LHCN-M2 (cell line): Measurements from ENCODE around the gene PPP3CA. TPM values are rescaled to one million over a fixed set of nuclear protein-coding genes. Genes with fewer than 3 reads are reported as not detected.
"Not testable (repeated sequence)": the region's sequence is repeated elsewhere in the genome, so short reads cannot be mapped to it uniquely, and the experiment has no call there.

Source experiments
- DNase-seq: peaks from one replicate; pipeline ENCODE4 v3.0.0-alpha.2; 2012; ENCODE audit warnings: low read depth
- total RNA-seq: library from RNA; depleted of rRNA; stranded (reverse); fragments of >200 nt; gene quantifications from 2 replicates; pipeline ENCODE4 v1.2.3, GENCODE V29; 2014

PPP3CA gene
- total RNA-seq, 1 experiment from 2014 or later = 36.1 TPM

- DNase-seq = no peak
These were observed 200.0 kb downstream of the PPP3CA start for GRCh38 chr4:101147283-101147682.

GRCh38 chr4:101145021-101145420 lies 202.3 kb downstream of the PPP3CA start:
- DNase-seq = no peak

- DNase-seq = no peak
These were observed 205.1 kb downstream of the PPP3CA start for GRCh38 chr4:101142259-101142658.

GRCh38 chr4:101141855-101142254 lies 205.5 kb downstream of the PPP3CA start:
- DNase-seq = no peak

GRCh38 chr4:101141230-101141629 lies 206.1 kb downstream of the PPP3CA start:
- DNase-seq = no peak

DNA sequence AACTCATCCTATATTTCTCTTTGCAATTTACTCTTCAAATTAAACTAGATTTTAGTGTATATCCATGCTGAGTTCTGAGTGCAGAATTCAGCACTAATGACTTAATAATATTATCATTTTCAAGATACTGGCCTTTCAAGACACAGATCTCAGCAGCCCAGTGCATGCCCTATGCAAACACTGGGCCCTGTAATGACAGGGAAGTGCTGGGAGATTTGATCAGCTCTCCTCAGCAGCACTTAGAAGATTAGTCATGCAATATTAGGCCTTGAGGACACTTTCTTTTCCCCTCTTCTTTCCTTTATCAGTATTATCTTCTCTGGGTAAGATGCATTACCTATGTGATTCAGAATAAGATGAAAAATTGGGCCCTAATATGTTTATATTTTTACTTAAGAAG lies 207.1 kb downstream of the PPP3CA start:
- no peak for DNase-seq

DNA sequence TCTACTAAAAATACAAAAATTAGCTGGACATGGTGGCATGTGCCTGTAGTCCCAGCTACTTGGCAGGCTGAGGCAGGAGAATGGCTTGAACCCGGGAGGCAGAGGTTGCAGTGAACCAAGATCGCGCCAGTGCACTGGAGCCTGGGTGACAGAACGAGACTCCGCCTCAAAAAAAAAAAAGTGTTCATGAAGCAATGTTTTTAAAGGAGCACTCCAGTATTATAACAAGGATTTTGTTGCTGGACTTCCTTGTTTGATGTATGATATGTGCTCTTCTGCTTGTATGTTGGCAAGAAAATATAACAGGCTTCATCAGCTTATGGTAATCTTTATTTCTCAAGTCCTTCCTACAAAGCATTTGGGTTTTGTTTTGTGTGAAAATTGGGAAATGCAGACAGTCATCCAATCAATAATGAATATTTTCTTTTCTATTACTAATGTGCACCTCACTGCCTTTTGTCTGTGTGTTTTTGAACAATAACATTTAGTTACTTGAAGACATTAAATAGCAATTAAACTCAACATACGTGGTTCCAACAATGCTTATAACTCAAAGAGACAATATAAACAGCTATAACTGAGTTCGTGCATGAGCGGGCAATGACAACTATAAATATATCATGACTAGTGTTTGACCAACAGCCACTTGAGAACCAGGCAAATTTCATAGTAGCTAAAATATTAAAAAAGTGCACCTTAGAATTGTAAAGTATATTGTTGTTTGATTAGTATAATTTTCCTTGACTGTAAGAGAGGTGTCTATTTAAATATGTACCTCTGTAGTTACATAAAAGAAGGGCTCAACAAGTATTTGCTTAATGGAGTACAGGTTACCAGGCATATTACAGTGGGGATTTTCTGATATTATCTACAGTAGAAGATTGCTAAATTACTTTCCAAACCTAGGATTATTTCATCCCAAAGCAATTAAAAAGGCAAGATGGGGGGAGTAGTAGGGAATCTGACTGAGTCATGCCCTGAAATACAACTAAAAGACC lies 210.7 kb downstream of the PPP3CA start:
- DNase-seq = no peak

GRCh38 chr4:101135371-101136010 lies 211.8 kb downstream of the PPP3CA start:
- DNase-seq = no peak

- DNase-seq = not testable (repeated sequence)
These were observed 216.3 kb downstream of the PPP3CA start for GRCh38 chr4:101131058-101131457.

GRCh38 chr4:101128898-101129297 lies 218.4 kb downstream of the PPP3CA start:
- not testable (repeated sequence) for DNase-seq

DNA sequence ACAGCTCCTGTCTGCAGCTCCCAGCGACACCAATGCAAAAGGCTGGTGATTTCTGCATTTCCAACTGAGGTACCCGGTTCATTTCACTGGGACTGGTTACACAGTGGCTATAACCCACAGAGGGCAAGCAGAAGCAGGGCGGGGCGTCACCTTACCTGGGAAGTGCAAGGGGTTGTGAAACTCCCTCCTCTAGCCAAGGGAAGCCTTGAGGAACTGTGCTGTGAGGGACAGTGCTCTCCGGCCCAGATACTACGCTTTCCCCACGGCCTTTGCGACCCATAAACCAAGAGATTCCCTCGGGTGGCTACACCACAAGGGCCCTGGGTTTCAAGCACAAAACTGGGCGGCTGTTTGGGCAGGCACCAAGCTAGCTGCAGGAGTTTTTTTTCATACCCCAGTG lies 218.9 kb downstream of the PPP3CA start:
- no peak for DNase-seq

- DNase-seq = peak; percentile 50
These were observed 220.0 kb downstream of the PPP3CA start for GRCh38 chr4:101127176-101127790.

DNA sequence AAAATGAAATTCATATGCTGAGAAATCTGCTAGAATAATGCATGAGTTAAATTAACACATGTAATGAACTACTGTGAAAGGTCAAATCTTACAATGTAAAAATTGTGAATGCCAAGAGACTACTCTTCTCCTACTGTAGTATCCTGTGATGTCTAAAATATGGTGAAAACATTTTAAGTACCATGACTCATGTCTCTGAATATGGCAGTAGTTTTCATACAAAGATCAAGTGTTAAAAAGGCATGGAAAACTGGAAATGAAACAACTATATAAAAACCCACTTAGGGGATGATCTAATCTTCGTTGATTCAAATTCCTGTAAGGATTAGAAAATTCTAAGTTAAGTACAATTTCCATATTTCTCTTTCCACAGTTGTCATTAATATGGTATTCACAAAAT lies 221.3 kb downstream of the PPP3CA start:
- peak; percentile 66 for DNase-seq

GRCh38 chr4:101125045-101125942 lies 222.0 kb downstream of the PPP3CA start:
- DNase-seq = no peak

GRCh38 chr4:101123231-101123630 lies 224.1 kb downstream of the PPP3CA start:
- no peak for DNase-seq

- no peak for DNase-seq
These were observed 225.3 kb downstream of the PPP3CA start for GRCh38 chr4:101122019-101122418.

DNA sequence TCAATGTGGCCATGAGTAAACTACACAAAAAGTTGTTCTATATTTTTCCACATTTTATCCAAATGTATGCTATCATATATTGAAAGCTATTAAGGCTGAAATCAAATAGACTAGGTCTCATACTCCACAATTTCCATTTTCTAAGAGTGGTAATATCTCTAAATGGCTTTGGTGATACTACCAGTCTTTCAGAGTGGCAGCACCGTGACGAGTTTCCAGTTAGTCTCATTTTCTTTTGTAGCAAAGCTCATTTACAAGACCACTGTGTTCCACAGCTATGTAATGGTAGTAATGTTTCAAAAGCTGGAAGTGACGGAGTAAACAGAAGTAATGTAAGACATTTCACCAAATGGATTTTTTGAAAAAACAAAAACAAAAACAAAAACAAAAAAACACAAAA lies 228.2 kb downstream of the PPP3CA start:
- DNase-seq = no peak

- DNase-seq = no peak
These were observed 228.7 kb downstream of the PPP3CA start for GRCh38 chr4:101118617-101119016.

- no peak for DNase-seq
These were observed 231.4 kb downstream of the PPP3CA start for GRCh38 chr4:101115887-101116286.

DNA sequence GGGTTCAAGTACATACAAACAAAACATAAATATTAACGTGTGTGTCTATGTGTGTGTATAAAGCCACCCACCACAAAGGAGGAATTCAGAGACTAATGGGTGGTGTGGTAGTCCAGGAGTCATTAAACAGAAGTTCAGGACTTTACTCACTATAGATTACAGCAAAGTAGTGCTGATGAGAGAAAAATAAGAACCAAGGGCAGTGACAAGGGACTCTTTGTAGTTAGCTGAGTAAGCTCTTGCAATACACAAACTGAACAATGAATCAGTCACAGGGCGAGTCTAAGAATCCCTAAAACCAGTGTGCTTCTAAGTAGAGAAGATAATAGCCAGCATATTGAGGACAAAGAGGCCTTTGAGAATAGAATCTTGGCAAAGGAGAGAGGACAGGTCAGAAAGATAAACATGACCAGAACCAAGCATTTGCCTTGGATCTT lies 232.4 kb downstream of the PPP3CA start:
- peak; percentile 54 for DNase-seq
